GM12864 (cell line): ENCODE data around the gene CDRT4.

ENCODE experiments used
- DNase-seq: peaks from one replicate; pipeline ENCODE4 v3.0.0-alpha.2; 2011; ENCODE audit warnings: low read depth
- H3K4me3 ChIP-seq: 2 replicates; pipeline ENCODE4 v1.5.1; 2011; ENCODE audit warnings: mild to moderate bottlenecking, low read depth, low read length, control low read depth
- CTCF ChIP-seq: IDR thresholded peaks from 2 replicates; pipeline ENCODE4 v1.5.1; 2011; ENCODE audit warnings: low read depth, mild to moderate bottlenecking, moderate library complexity, low read length, control low read depth, inconsistent platforms; ENCODE audit errors: missing control alignments

Gene CDRT4

GRCh38 chr17:15493693-15494035 is 26.2 kb upstream of the CDRT4 start:
- no peak for TF ChIP-seq CTCF
- H3K4me3 ChIP-seq = no peak overlapping the region
- DNase-seq = no peak

GRCh38 chr17:15492791-15493692 is 25.6 kb upstream of the CDRT4 start:
- H3K4me3 ChIP-seq = no peak overlapping the region
- DNase-seq = no peak
- no peak for TF ChIP-seq CTCF

GRCh38 chr17:15492186-15492585 is 24.8 kb upstream of the CDRT4 start:
- no peak overlapping the region for H3K4me3 ChIP-seq
- DNase-seq = no peak
- no peak for TF ChIP-seq CTCF

GRCh38 chr17:15490634-15491261 is 23.3 kb upstream of the CDRT4 start:
- DNase-seq = no peak
- H3K4me3 ChIP-seq = no peak overlapping the region
- no peak for TF ChIP-seq CTCF

GRCh38 chr17:15488557-15488956 is 21.1 kb upstream of the CDRT4 start:
- TF ChIP-seq CTCF = no peak
- H3K4me3 ChIP-seq = no peak overlapping the region
- DNase-seq = no peak

GRCh38 chr17:15485045-15485444 is 17.6 kb upstream of the CDRT4 start:
- no peak overlapping the region for H3K4me3 ChIP-seq
- no peak for TF ChIP-seq CTCF
- no peak for DNase-seq

- no peak overlapping the region for H3K4me3 ChIP-seq
- DNase-seq = no peak
- no peak for TF ChIP-seq CTCF
Measured at GRCh38 chr17:15483431-15483830, 16.0 kb upstream of the CDRT4 start.
